ENCODE measurements around the gene SORCS2. TPM values are rescaled to one million over a fixed set of nuclear protein-coding genes. Genes with fewer than 3 reads are reported as not detected.
A peak's percentile ranks its signal among the peaks of the same experiment; 100 is the strongest.

The SORCS2 gene
- total and polyA plus RNA-seq, 2 of the 8 experiments (the other 6 are each of a cell fraction or from before 2014, with no cell fraction given) = 0.36 to 1.8 TPM

DNA sequence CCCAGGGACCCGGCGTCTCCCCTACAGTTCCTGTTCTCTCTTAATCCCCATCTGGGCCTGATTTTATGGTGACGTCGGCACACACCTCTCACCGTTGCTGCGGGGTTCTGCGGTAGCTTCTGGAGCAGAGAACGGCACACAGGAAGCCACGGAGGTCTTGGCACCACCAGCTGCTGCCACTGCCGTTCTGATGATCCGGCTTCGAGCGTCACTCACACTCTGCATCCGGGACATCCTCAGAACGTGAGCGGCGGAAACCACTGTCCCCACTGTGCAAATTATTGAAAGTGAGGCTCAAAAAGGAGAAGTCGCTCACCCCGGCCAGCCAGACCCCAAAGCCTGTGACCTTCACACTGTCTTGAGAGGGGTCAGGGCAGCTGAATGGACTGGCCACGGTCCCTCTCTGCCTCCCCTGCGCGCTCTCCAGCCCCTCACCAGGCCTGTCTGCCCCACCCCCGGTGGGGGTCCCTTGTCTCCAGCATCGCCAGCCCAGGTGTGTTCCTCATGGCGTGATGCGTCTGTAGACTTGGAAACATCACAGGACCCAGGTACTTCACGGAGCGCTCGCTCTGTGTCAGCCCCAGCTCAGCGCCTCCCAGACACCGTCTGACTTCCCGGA, 546.2 kb downstream of the SORCS2 start:
- ChIA-PET CTCF (ENCODE audit: partially characterized antibody) (no interaction called here), POLR2A (ENCODE audit: partially characterized antibody) (no interaction called here)
- H3K23ac ChIP-seq (ENCODE audit: insufficient read length) = no peak overlapping the region
- no peak overlapping the region for H3K4me2 ChIP-seq (ENCODE audit: insufficient read depth in 1 of 2, low read depth in 2 of 2, low read length in 2 of 2)
- H4K5ac ChIP-seq (ENCODE audit: insufficient read length, low read depth, low read length) = no peak overlapping the region
- H2BK15ac ChIP-seq (ENCODE audit: low read length) = no peak overlapping the region
- FAIRE-seq (no peak), DNase-seq (ENCODE audit: low read depth in 1 of 2, low spot score in 2 of 2) (no peak)
- no peak overlapping the region for H2AFZ ChIP-seq (ENCODE audit: low read length)
- no peak overlapping the region for H3K4ac ChIP-seq (replicated peaks; ENCODE audit: insufficient read length, low read depth, low read length)
- no peak overlapping the region for H2BK20ac ChIP-seq (ENCODE audit: low read length)
- H3K79me2 ChIP-seq (ENCODE audit: control insufficient read depth in 1 of 2, insufficient read depth in 2 of 2, low read length in 2 of 2) = no peaks in the 10 kb centered on the region
- H2BK120ac ChIP-seq (replicated peaks; ENCODE audit: low read depth, low read length) = no peak overlapping the region
- H4K91ac ChIP-seq (replicated peaks; ENCODE audit: insufficient read length, low read length) = no peak overlapping the region
- H4K20me1 ChIP-seq (replicated peaks in 1 of 2; ENCODE audit: control insufficient read depth in 1 of 2, insufficient read depth in 2 of 2, low read length in 2 of 2) = peaks cover 0 to 5% of the 10 kb centered on the region in 2 experiments
- no peaks in the 10 kb centered on the region; a peak in 2 of 7 replicates for H3K4me1 ChIP-seq (replicated peaks in 1 of 4; ENCODE audit: control insufficient read depth in 3 of 4, insufficient read depth in 4 of 4, low read length in 3 of 4)
- no peak overlapping the region for H3K14ac ChIP-seq (ENCODE audit: insufficient read length)
- no peak overlapping the region for H3K4me3 ChIP-seq (ENCODE audit: extremely low read depth in 1 of 4, insufficient read depth in 2 of 4, low read depth in 3 of 4, low read length in 4 of 4)
- no peak overlapping the region for H3K18ac ChIP-seq (ENCODE audit: extremely low read depth, low read length)
- no peak overlapping the region for H2BK12ac ChIP-seq (ENCODE audit: low read depth, low read length)
- H3K9me3 ChIP-seq (ENCODE audit: insufficient read depth in 2 of 2, low read depth in 1 of 2, low read length in 1 of 2) = no peaks in the 10 kb centered on the region
- H2AK5ac ChIP-seq (ENCODE audit: low read depth, low read length) = no peak overlapping the region
- no peaks in the 10 kb centered on the region for H3K79me1 ChIP-seq (ENCODE audit: low read depth, low read length)
- H3K9ac ChIP-seq (replicated peaks in 1 of 4; ENCODE audit: extremely low read depth in 1 of 4, low read depth in 3 of 4, low read length in 3 of 4) = no peak overlapping the region
- no peaks in the 10 kb centered on the region for H3K23me2 ChIP-seq (ENCODE audit: low read depth, low read length)
- H2BK5ac ChIP-seq (ENCODE audit: low read depth, low read length) = no peak overlapping the region
- WGBS, 2 experiments (ENCODE audit: extremely low coverage in 1 of 2, insufficient coverage in 1 of 2, insufficient read length in 1 of 2, insufficient replicate concordance in 2 of 2, low coverage in 1 of 2, low lambda C conversion rate in 2 of 2, missing lambda C conversion rate in 1 of 2) = 92% methylated on average over 31 of the region's 32 CpGs; no CpG with 5 or more reads in 1 of the 2 experiments
- no peak overlapping the region for H3K27ac ChIP-seq (ENCODE audit: low read depth, low read length)
- H3K36me3 ChIP-seq (ENCODE audit: control insufficient read depth in 2 of 4, insufficient read depth in 4 of 4, low read length in 3 of 4) = no peaks in the 10 kb centered on the region
- H4K8ac ChIP-seq (ENCODE audit: extremely low read depth, insufficient read depth, low read length) = peak overlapping the region; percentile 71; the same call in 1 of the 2 replicates
- no peak overlapping the region for H3K56ac ChIP-seq (replicated peaks; ENCODE audit: insufficient read length, low read depth, low read length)
- 0 out of 7 replicates have a peak, but pooled peaks cover 0 to 2% (median 0%) of the 10 kb centered on the region in 4 experiments for H3K27me3 ChIP-seq (replicated peaks in 1 of 4; ENCODE audit: control insufficient read depth in 3 of 4, extremely low read depth in 1 of 4, insufficient read depth in 3 of 4, low read length in 3 of 4)
- TF ChIP-seq, protein P1, sequence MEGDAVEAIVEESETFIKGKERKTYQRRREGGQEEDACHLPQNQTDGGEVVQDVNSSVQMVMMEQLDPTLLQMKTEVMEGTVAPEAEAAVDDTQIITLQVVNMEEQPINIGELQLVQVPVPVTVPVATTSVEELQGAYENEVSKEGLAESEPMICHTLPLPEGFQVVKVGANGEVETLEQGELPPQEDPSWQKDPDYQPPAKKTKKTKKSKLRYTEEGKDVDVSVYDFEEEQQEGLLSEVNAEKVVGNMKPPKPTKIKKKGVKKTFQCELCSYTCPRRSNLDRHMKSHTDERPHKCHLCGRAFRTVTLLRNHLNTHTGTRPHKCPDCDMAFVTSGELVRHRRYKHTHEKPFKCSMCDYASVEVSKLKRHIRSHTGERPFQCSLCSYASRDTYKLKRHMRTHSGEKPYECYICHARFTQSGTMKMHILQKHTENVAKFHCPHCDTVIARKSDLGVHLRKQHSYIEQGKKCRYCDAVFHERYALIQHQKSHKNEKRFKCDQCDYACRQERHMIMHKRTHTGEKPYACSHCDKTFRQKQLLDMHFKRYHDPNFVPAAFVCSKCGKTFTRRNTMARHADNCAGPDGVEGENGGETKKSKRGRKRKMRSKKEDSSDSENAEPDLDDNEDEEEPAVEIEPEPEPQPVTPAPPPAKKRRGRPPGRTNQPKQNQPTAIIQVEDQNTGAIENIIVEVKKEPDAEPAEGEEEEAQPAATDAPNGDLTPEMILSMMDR (IDR thresholded peaks at IDR 0.05; ENCODE audit: control extremely low read depth in 1 of 3, insufficient read depth in 1 of 3, low read depth in 1 of 3, low read length in 3 of 3) = no peak
- no peak for TF ChIP-seq JUND (IDR thresholded peaks at IDR 0.05; ENCODE audit: low read length)
- no peak for TF ChIP-seq RFX5 (IDR thresholded peaks at IDR 0.05; ENCODE audit: borderline replicate concordance, low read depth, low read length)
- no peak for TF ChIP-seq BACH1 (IDR thresholded peaks at IDR 0.05; ENCODE audit: low read length)
- TF ChIP-seq TBP (IDR thresholded peaks at IDR 0.05; ENCODE audit: low read depth, low read length) = no peak
- TF ChIP-seq KDM5A (IDR thresholded peaks at IDR 0.05; ENCODE audit: low read length) = no peak
- no peak for TF ChIP-seq SAP30 (IDR thresholded peaks at IDR 0.05; ENCODE audit: insufficient read depth, insufficient replicate concordance, low read length)
- TF ChIP-seq EGR1 (IDR thresholded peaks at IDR 0.05; ENCODE audit: borderline replicate concordance, low read depth, low read length) = no peak
- no peak for TF ChIP-seq RBBP5 (IDR thresholded peaks at IDR 0.05; ENCODE audit: borderline replicate concordance, low read depth, low read length)
- TF ChIP-seq, protein P2, sequence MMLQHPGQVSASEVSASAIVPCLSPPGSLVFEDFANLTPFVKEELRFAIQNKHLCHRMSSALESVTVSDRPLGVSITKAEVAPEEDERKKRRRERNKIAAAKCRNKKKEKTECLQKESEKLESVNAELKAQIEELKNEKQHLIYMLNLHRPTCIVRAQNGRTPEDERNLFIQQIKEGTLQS (IDR thresholded peaks at IDR 0.05; ENCODE audit: insufficient read depth, low read depth, low read length) = no peak
